LoVo (cell line): ENCODE results near the gene NUMB.
"Not testable (repeated sequence)": the region's sequence is repeated elsewhere in the genome, so short reads cannot be mapped to it uniquely, and the experiment has no call there.

Experiments
- DNase-seq: peaks from one replicate; pipeline ENCODE4 v3.0.0-alpha.2; 2016; ENCODE audit warnings: low spot score

The NUMB gene

DNA sequence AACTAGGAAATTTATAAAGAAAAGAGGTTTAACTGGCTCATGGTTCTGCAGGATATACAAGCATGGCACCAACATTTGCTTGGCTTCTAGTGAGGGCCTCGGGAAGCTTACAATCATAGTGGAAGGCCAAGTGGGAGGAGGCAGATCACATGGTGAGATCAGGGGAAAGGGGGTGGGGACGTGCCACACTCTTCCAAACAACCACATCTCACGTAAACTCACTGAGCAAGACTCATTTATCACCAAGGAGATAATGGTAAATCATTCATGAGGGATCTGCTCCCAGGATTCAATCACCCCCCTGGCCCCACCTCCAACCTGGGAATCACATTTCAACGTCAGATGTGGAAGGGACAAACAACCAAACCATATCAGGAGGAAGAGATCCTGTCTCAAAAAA lies 35.8 kb downstream of the NUMB start:
- DNase-seq = no peak

DNA sequence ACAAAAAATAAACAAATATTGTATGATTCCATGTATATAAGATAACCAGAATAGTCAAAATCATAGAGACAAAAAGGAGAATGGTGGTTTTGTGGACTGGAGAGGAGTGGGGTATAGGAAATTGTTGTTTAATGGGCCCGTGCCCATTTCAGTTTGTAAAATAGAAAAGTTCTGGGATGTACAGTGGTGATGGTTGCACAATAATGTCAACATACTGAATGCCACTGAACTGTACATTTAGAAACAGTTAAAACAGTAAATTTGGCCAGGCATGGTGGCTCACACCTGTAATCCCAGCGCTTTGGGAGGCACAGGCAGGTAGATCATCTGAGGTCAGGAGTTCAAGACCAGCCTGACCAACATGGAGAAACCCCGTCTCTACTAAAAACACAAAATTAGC lies 40.1 kb downstream of the NUMB start:
- no peak for DNase-seq

DNA sequence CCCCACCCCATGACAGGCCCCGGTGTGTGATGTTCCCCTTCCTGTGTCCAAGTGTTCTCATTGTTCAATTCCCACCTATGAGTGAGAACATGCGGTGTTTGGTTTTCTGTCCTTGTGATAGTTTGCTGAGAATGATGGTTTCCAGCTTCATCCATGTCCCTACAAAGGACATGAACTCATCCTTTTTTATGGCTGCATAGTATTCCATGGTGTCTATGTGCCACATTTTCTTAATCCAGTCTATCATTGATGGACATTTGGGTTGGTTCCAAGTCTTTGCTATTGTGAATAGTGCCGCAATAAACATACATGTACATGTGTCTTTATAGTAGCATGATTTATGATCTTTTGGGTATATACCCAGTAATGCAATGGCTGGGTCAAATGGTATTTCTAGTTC lies 52.1 kb downstream of the NUMB start:
- not testable (repeated sequence) for DNase-seq

DNA sequence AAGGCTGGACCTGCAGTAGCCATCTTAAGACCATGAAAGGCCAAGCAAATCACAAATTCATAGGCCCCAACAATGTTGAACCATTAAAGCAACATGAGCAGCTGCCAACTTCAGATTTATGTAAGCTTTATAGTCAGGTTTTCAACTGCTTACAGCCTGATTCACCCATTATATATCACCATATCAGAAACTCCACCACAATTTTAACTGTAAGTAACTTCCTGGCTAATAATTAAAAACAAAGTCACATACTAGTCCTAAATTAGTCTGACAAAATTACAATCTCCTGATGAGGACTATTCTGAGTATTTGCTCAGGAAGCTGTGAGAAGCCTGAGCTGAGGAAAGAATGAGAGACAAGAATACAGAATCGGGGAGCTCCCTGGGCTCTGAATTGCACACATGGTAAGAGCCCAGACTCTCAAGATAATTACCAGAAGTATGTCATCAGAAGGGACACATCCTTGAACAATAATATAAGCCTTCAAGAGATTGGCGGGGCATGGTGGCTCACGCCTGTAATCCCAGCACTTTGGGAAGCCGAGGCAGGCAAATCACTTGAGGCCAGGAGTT lies 55.1 kb downstream of the NUMB start:
- DNase-seq = no peak

DNA sequence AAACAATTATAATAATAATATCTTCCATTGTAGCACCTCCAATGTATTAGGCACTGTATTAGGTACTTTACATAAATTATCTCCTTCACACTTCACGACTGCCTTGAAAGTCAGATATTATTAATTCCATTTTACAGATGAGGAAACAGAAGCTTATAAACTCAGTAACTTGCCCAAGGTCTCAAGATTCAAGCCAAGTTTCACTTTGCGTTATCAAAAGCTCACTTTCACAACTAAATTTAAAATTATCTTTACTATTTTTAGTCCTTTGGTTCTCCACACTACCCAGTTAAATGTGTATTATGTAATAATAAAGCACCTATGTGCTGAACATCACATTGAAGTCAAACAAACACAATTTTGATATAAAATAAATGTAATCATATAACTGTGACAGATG lies 55.8 kb downstream of the NUMB start:
- no peak for DNase-seq

DNA sequence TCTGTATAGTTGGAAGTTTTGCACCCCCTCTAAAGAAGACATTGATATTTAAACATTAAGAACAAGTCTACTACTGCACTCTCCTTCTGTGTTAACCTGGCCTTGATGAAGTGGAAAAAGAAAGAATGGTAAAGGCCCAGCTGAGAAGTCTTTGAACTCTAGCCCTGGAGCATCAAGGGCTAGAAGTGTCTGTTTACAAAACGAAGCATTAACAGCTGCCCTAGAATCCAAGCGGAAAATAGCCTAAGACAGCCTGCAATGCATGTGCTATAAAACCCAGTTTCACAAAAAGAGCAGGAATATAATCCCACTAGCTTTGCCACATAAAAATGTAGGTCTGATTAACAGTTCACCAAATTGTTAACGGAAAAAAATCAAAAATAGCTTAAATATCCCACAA lies 60.5 kb downstream of the NUMB start:
- DNase-seq = no peak

DNA sequence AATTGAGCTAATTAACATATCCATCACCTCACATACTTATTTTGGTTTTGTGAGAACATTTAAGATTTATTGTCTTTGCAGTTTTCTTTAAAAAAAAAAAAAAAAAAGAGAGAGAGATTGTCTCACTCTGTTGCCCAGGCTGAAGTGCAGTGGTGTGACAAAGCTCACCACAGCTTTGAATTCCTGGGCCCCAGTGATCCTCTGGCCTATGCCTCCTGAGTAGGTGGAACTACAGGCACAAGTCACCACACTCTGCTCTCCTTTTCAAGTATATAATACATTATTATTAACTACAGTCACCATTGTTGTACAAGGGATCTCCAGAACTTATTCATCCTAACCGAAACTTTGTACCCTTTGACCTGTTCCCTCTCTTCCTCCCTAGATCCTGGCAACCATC lies 64.0 kb downstream of the NUMB start:
- no peak for DNase-seq

DNA sequence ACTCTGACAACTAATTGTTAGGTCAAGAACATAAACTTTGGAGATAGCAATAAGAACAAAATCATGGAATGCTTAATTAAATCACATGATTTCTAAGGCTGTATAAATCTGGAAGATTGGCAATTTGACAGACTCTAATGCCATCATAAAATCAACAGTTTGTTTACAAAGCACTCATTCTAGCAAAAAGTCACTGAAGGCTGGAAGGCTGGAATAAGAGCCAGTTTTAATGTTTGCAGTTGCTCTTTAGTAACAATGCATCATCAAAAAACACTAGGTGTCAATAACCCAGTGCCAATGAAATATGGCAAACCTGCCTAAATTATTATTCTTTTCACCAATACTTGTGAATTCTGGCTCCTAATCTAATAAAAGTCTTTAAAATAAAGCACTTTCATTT lies 65.0 kb downstream of the NUMB start:
- DNase-seq = no peak

DNA sequence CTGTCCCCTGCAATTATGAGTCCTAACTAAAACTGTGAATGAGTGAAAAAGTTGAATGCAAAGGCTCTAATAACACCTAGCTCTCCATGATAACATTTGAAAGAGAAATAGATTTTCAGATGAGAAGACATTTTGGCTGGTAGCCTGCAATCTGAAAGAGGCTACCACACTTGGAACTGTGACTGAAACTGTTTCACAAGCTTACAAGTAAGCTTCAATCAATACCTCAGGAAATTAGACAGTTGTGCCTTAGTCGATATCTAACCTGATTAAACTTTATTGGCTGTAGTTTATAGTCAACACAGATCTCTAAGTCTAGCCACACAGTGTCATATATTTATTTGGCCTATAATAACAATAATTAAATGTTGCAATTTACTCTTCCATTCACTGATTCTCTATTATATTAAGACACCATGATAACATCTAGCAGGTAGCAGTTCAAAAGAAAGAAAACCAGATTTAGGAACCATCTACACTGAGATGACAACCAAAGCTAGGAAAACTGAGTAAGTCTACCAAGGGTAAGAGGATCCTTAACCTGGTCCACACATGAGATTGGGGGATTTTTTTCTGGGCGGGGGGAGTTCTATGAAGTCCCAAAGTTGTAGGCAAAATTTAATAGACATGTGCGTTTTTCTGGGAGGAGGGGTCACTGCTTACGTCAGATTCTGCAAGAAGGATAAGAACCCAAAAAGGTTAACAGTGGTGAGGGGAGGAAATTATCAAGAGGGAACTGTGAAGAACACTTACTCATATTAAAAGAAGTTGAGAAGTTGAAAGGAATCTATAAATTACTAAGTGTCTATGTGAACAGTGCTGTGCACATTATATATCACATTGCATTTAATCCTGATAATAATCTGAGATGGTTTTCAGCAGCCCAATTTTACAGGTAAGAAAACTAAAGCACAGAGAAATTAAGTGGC lies 65.8 kb downstream of the NUMB start:
- no peak for DNase-seq

DNA sequence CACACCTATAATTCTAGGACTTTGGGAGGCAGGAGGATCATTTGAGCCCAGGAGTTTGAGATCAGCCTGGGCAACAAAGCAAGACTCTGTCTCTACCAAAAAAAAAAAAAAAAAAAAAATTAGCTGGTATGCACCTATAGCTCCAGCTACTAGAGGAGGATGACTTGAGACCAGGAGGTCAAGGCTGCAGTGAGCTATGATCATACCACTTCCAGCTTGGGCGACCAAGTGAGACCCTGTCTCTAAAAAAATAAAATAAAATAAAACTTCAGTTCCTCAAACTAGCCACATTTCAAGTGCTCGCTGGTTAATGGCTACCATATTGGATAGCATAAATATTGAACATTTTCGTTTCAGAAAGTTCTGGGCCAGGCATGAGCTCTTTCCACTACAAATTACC lies 70.5 kb downstream of the NUMB start:
- DNase-seq = not testable (repeated sequence)

DNA sequence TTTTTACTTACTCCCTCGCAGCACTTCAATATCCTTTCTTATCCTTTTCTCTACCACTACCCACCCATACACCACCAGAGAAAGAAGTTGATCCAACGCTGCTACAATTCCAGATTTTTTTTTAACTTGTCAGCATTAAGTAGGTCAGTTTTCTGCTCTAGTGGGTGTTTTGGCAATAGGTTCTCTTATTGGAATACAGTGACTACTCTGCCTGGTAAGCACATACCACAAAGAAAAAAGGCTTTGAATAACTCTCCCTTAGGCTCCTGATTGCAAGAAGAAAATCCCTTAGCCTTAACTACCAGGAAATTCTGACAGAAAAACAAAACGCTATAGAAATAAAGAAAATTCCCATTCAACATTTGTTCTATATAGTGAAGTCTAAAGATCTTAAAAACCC lies 72.0 kb downstream of the NUMB start:
- DNase-seq = no peak

DNA sequence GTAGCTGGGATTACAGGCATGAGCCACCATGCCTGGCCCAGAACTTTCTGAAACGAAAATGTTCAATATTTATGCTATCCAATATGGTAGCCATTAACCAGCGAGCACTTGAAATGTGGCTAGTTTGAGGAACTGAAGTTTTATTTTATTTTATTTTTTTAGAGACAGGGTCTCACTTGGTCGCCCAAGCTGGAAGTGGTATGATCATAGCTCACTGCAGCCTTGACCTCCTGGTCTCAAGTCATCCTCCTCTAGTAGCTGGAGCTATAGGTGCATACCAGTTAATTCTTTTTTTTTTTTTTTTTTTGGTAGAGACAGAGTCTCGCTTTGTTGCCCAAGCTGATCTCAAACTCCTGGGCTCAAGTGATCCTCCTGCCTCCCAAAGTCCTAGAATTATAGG lies 73.3 kb downstream of the NUMB start:
- DNase-seq = not testable (repeated sequence)

DNA sequence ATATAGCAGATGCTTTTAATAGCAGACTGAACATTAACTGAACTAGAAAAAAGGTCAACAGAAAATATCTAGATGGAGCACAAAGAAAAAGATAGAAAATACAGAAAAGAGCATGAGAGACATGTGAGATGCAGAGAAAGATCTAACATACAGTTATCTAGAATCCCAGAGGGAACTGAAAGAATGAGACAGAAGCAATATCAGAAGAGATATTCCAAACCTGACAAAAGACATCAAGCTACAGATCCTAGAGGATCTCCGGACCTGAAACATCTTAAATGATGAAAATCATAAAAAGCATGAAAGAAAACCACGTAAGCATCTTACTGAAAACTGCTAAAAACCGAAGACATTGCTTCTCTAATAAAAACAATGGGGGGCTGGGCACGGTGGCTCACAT lies 75.0 kb downstream of the NUMB start:
- no peak for DNase-seq

DNA sequence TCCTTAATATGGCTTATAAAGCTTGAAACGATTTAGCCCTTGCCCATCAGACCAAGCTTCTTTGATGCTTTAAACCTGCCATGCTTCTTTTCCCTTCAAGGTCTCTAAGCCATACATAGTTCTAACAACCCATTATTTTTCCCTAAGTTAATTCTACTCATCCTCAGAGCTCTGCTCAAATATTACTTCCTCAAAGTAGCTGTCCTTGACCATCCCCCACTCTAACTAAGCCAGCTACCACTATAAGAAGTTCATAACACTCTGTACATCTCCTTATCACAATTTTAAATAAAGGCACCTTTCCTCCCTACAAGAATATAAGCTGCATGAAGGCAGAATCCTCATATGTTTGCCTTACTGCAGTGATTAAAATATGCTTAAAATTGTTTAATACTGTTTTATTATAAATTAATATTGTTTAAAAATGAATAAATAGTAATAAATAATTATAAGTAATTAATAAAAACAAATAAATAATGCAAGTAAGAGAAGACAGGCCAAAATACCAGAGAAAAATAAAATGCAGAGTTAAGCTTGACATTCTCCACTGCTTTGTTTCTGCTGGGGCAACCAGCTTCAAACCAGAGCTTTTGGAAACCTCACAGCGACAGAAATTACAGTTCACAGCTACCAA lies 76.8 kb downstream of the NUMB start:
- DNase-seq = no peak

DNA sequence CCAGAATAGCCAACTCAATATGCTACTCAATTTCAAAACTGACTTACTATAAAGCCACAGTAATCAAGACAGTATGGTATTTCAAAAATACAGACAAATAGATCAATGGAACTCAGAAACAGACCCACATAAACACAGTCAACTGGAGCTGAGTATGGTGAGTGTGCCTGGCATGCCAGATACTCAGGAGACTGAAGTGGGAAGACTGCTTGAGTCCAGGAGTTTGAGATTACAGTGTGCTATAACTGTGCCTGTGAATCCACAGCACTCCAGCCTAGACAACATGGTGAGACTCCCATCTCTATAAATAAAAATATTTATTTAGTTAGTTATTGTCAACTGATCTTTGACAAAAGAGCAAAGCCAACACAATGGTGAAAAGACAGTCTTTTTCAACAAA lies 81.8 kb downstream of the NUMB start:
- DNase-seq = no peak

DNA sequence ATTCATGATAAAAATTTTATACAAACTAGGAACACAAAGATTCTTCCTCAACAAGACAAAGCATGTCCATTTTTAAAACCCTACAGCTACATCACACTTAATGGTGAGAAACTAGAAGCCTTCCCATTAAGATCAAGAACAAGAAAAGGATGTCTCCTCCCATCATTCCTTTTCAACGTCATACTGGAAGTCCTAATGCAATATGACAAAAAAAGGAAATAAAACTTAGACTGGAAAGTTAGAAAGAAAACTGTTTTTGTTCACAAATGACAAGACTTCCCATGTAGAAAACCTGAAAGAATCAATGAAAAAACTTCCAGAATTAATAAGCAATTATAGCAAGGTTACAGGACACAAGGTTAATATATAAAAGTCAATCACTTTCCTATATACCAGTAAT lies 82.5 kb downstream of the NUMB start:
- no peak for DNase-seq

DNA sequence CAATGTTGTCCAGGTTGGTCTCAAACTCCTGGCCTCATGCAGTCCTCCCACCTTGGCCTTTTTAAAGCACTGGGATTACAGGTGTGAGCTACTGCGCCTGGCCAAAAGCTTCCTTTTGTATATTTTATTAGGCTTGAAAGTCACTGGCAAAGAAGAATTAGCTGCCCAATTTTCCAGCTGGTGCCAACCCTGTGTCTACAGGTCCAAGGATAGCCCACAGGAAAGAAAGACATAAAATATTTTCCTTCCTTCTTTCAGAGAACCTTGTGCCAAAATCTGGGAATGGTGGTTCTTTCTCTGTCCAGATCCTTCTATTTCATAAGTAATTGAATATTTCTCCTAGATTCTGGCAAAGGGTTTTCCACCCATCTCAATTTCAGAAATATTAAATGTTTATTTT lies 84.1 kb downstream of the NUMB start:
- DNase-seq = no peak

DNA sequence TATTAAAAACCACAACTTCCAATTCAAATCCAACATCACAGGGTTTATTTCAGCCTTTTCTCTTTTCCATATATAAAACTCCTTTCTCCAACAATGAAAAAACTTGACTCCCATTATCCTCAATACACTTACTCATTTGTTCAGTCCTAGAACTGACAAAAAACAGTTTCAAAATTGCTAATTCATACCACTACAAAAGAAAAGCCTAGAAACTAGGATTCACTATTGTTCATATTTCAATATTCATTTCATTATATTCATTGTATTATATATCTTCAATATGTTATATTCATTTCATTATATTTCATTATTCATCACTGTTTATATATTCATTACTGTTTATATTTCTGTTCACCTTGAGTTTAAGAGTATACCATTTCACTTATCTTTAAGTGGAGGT lies 85.8 kb downstream of the NUMB start:
- DNase-seq = no peak

DNA sequence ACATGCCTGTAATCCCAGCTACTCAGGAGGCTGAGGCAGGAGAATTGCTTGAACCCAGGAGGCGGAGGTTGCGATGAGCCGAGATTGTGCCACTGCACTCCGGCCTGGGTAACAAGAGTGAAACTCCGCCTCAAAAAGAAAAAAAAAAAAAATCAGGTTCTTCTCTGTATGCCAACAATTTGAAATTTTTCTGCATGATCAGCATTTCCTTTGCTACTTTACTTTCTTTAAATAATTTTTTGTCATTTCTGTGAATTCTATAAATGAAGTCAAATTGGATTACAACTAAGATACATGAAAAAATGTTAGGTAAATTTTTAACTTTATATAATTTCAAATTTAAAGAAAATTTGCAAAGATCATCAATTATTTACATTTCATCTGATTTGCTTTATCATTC lies 87.8 kb downstream of the NUMB start:
- DNase-seq = no peak

DNA sequence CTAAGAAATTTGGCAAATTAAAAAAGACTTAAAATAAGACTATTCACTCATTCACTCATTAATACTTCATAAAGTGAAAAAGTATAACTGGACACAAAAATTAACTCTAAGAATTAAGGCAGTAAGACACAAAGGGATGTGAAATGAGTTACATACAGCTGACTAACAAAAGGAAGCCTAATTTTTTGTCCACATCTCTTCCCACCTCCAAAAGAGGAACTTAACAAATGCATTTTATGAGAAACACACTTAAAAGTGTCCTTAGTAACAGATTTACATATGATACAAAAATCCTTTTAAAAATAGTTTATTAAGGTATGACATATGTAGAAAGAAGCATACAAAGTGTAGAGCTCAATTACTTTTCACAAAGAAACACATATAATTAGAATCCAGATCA lies 88.9 kb downstream of the NUMB start:
- DNase-seq = no peak

DNA sequence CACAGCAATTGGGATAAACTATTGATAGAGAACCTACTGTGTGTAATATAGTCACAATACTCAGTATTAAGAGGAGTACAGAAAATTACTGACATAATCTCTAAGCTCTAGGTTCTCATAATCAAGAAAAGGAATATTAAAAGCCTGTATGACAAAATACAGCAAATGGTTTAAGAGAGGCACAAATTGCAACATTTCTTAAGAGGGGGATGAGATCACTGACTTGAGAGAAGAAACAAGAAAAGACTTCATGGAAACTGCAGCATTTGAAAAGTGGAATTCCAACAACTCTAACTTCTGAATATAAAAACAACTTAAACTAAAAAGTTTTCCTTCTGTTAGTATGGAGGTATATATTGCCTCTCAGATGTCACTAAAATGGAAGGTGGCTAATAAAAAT lies 89.7 kb downstream of the NUMB start:
- no peak for DNase-seq

DNA sequence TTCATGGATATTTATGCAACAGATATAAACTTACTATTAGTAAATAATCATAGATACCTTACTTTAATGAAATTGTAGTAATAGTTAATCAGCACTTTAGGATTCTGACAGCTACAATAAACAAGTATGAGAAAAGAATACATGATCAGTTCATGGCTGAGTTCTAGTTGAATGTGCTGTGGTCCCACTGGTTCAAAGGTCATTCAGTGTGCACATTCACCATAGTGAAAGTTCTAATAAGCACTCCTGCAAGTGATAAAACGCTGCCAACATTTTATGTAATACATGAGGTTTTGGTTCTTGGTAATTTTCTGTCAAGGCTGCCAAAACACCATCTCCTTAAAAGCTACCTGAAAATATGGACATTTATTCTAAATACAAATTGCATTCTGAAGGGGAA lies 92.6 kb downstream of the NUMB start:
- DNase-seq = no peak

DNA sequence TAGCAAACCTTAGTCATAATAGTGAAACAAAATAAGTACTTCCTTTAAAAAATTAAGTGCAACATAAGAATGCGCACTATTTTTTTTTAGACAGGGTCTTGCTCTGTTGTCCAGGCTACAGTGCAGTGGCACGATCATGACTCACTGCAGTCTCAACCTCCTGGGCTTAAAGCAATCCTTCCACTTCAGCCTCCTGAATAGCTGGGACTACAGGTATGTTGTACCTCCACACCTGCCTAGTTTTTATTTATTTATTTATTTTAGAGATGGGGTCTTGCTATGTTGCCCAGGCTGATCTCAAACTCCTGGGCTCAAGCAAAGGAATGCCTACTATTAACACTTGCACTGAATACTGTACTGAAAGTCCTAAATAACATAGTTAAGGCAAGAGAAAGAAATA lies 93.8 kb downstream of the NUMB start:
- no peak for DNase-seq
